Measurements from ENCODE around the gene ENPP3. TPM values are rescaled to one million over a fixed set of nuclear protein-coding genes. Genes with fewer than 3 reads are reported as not detected.

Gene ENPP3
- total RNA-seq, 1 experiment from 2014 or later: 0.15 TPM

DNA sequence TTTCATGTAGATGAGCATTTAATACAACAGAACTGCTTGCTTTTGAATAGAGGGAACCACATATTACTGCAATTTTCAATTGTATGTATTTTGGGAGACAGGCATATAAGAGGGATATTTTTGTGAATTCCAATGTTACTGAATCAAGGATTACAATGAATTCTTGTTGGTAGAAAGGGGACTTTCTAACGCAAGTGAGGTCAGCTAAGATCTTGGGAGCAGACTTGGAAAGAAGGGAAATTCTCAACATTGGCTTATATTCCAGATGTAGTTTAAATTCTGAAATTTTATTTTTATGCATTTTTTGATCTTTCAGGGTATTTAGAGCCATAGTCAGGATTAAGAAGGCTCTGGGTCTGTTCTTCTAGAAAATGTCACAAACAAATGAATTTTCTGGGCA is 117.0 kb downstream of the ENPP3 start:
- Histone ChIP-seq H3K14ac (ENCODE audit: insufficient read depth, low read length) (no peak overlapping the region), H3K27ac (ENCODE audit: insufficient read length, low read depth, low read length) (no peak overlapping the region), H3K4me1 (ENCODE audit: insufficient read depth, low read length) (no peaks in the 10 kb centered on the region), H3K56ac (ENCODE audit: insufficient read length, low read depth, low read length) (no peak overlapping the region), H2AFZ (ENCODE audit: low read length) (no peak overlapping the region), H2BK15ac (ENCODE audit: low read depth, low read length) (no peak overlapping the region), H2BK12ac (ENCODE audit: insufficient read length, low read depth, low read length) (no peak overlapping the region), H3K18ac (ENCODE audit: insufficient read length, low read depth, low read length) (no peak overlapping the region), H2BK120ac (ENCODE audit: low read depth, low read length, poor library complexity, severe bottlenecking) (no peak overlapping the region), H4K5ac (ENCODE audit: insufficient read length, low read depth, low read length) (no peak overlapping the region), H2BK5ac (ENCODE audit: insufficient read length, low read length) (no peak overlapping the region), H3K9ac (ENCODE audit: extremely low read depth, insufficient read length, low read length) (no peak overlapping the region), H3K27me3 (ENCODE audit: insufficient read depth, low read length) (no peaks in the 10 kb centered on the region), H4K8ac (replicated peaks; ENCODE audit: insufficient read length, low read depth, low read length) (no peak overlapping the region), H3K4me2 (ENCODE audit: insufficient read depth, insufficient read length, low read length) (no peak overlapping the region), H3K23ac (ENCODE audit: insufficient read length, low read depth, low read length) (no peak overlapping the region), H3K79me2 (ENCODE audit: insufficient read depth, low read length) (no peaks in the 10 kb centered on the region), H4K91ac (ENCODE audit: insufficient read length, low read depth, low read length) (no peak overlapping the region), H4K20me1 (ENCODE audit: control insufficient read depth, insufficient read depth, insufficient read length) (no peaks in the 10 kb centered on the region), H3K4ac (ENCODE audit: low read depth, low read length) (no peak overlapping the region), H2BK20ac (ENCODE audit: low read depth, low read length, poor library complexity, severe bottlenecking) (no peak overlapping the region), H3K79me1 (ENCODE audit: insufficient read depth, low read depth, low read length, poor library complexity, severe bottlenecking) (no peaks in the 10 kb centered on the region), H3K23me2 (ENCODE audit: insufficient read length, low read depth, low read length, poor library complexity, severe bottlenecking) (no peaks in the 10 kb centered on the region), H3T11ph (ENCODE audit: low read length) (no peak overlapping the region), H2AK5ac (ENCODE audit: insufficient read length, low read length) (no peak overlapping the region), H3K9me3 (ENCODE audit: control insufficient read depth, low read depth, low read length) (no peaks in the 10 kb centered on the region)
- H3K27me3 Mint-ChIP-seq (ENCODE audit: low read depth): peaks cover 10% of the 10 kb centered on the region; the same call in 1 of the 2 replicates
- no CpG with 5 or more reads among the region's 1 CpG for WGBS (ENCODE audit: extremely low coverage, insufficient read length, low lambda C conversion rate)
- H3K4me3 Mint-ChIP-seq: no peak overlapping the region
- no peak for DNase-seq
- H3K36me3 Mint-ChIP-seq (ENCODE audit: insufficient read depth in 1 of 3, low read depth in 3 of 3): no peaks in the 10 kb centered on the region
- H3K9me3 Mint-ChIP-seq: no peaks in the 10 kb centered on the region
- H3K27ac Mint-ChIP-seq: no peak overlapping the region
- H3K4me1 Mint-ChIP-seq: no peaks in the 10 kb centered on the region
- no peak for TF ChIP-seq CTCF (conservative IDR thresholded peaks at IDR 0.05)

Measured in H9 (cell line).